ENCODE data around the gene FOXE3. TPM values are rescaled to one million over a fixed set of nuclear protein-coding genes. Genes with fewer than 3 reads are reported as not detected.

The FOXE3 gene
- total RNA-seq, 1 experiment from 2014 or later: 0.20 TPM

GRCh38 chr1:47390843-47391242, 25.2 kb upstream of the FOXE3 start:
- no TSS peak for BruUV-seq (replicated peaks)
- POLR2A ChIA-PET: no interaction called here

More at GRCh38 chr1:47390843-47391242, 25.2 kb upstream of the FOXE3 start:
- no peak overlapping the region for H2AFZ ChIP-seq (ENCODE audit: low read depth, low read length, poor library complexity, severe bottlenecking)
- RAD21 ChIA-PET (ENCODE audit: low non-redundant PET in 1 of 2, low total read pairs in 2 of 2, uncharacterized antibody in 2 of 2, unreplicated experiment in 2 of 2): no interaction called here
- TF ChIP-seq EZH2 (IDR thresholded peaks at IDR 0.05): no peak
- TF ChIP-seq, protein P1, sequence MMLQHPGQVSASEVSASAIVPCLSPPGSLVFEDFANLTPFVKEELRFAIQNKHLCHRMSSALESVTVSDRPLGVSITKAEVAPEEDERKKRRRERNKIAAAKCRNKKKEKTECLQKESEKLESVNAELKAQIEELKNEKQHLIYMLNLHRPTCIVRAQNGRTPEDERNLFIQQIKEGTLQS (IDR thresholded peaks at IDR 0.05): no peak
- no peak for TF ChIP-seq YY1 (IDR thresholded peaks at IDR 0.05; ENCODE audit: extremely low read depth, insufficient replicate concordance, low read depth, low read length)
- TF ChIP-seq TCF7L2 (IDR thresholded peaks at IDR 0.05; ENCODE audit: borderline replicate concordance, extremely low read depth, insufficient read depth, insufficient read length): no peak
- TF ChIP-seq JUND (IDR thresholded peaks at IDR 0.05): no peak
- TF ChIP-seq SIN3A (IDR thresholded peaks at IDR 0.05; ENCODE audit: low read depth): no peak
- TF ChIP-seq REST (IDR thresholded peaks at IDR 0.05; ENCODE audit: low read depth): no peak
- TF ChIP-seq SP1 (IDR thresholded peaks at IDR 0.05; ENCODE audit: low read depth): no peak
- TF ChIP-seq POLR2A (IDR thresholded peaks at IDR 0.05; ENCODE audit: borderline replicate concordance, extremely low read depth, insufficient read depth, insufficient read length): no peak
- no peak for TF ChIP-seq CBX3 (IDR thresholded peaks at IDR 0.05; ENCODE audit: low read depth)
- TF ChIP-seq RAD21 (IDR thresholded peaks at IDR 0.05; ENCODE audit: low read depth): no peak
- no peak for TF ChIP-seq POLR2AphosphoS5 (IDR thresholded peaks at IDR 0.05; ENCODE audit: low read depth, low read length)
- TF ChIP-seq ELF1 (IDR thresholded peaks at IDR 0.05; ENCODE audit: borderline replicate concordance, low read depth): no peak
- TF ChIP-seq EGR1 (IDR thresholded peaks at IDR 0.05; ENCODE audit: low read depth): no peak
- TF ChIP-seq, protein P2, sequence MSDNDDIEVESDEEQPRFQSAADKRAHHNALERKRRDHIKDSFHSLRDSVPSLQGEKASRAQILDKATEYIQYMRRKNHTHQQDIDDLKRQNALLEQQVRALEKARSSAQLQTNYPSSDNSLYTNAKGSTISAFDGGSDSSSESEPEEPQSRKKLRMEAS (IDR thresholded peaks at IDR 0.05): no peak
- no peak for TF ChIP-seq ZFX (IDR thresholded peaks at IDR 0.05)
- TF ChIP-seq FOSL1 (IDR thresholded peaks at IDR 0.05; ENCODE audit: low read depth): no peak
- TF ChIP-seq SRF (IDR thresholded peaks at IDR 0.05; ENCODE audit: low read depth): no peak
- TF ChIP-seq, protein P3, sequence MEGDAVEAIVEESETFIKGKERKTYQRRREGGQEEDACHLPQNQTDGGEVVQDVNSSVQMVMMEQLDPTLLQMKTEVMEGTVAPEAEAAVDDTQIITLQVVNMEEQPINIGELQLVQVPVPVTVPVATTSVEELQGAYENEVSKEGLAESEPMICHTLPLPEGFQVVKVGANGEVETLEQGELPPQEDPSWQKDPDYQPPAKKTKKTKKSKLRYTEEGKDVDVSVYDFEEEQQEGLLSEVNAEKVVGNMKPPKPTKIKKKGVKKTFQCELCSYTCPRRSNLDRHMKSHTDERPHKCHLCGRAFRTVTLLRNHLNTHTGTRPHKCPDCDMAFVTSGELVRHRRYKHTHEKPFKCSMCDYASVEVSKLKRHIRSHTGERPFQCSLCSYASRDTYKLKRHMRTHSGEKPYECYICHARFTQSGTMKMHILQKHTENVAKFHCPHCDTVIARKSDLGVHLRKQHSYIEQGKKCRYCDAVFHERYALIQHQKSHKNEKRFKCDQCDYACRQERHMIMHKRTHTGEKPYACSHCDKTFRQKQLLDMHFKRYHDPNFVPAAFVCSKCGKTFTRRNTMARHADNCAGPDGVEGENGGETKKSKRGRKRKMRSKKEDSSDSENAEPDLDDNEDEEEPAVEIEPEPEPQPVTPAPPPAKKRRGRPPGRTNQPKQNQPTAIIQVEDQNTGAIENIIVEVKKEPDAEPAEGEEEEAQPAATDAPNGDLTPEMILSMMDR (IDR thresholded peaks at IDR 0.05 in 2 of 3, conservative IDR thresholded peaks at IDR 0.05 in 1 of 3; ENCODE audit: borderline replicate concordance in 1 of 3, insufficient read depth in 1 of 3, low read depth in 2 of 3, low read length in 2 of 3): no peak
- TF ChIP-seq ZNF274 (IDR thresholded peaks at IDR 0.05; ENCODE audit: low read depth, low read length): no peak
- H3K79me2 ChIP-seq (ENCODE audit: insufficient read depth, low read length): no peaks in the 10 kb centered on the region
- no peaks in the 10 kb centered on the region for H3K27me3 ChIP-seq (ENCODE audit: insufficient read depth, low read length)
- H3K9me3 ChIP-seq (ENCODE audit: control insufficient read depth in 1 of 2, insufficient read depth in 1 of 2, low read depth in 1 of 2, low read length in 2 of 2): no peaks in the 10 kb centered on the region
- H3K4me1 ChIP-seq (ENCODE audit: control insufficient read depth in 1 of 2, insufficient read depth in 2 of 2, low read length in 2 of 2): no peaks in the 10 kb centered on the region
- no peaks in the 10 kb centered on the region for H3K9me2 ChIP-seq (ENCODE audit: insufficient read depth)
- no peak overlapping the region for H3K4me3 ChIP-seq (replicated peaks in 1 of 2; ENCODE audit: low read depth in 1 of 2, low read length in 2 of 2)
- intact Hi-C loops (cut with micrococcal nuclease): no loop called here
- H3K27ac ChIP-seq (ENCODE audit: low read depth, low read length): no peak overlapping the region
- ATAC-seq (no peak), DNase-seq (ENCODE audit: low read depth, low spot score) (no peak)
- no peak overlapping the region for H3K4me2 ChIP-seq (ENCODE audit: low read length)
- H4K20me1 ChIP-seq (ENCODE audit: insufficient read depth): no peaks in the 10 kb centered on the region
- H3K36me3 ChIP-seq (ENCODE audit: control insufficient read depth in 1 of 2, insufficient read depth in 2 of 2, low read length in 2 of 2): no peaks in the 10 kb centered on the region
- H3K9ac ChIP-seq (ENCODE audit: low read length): no peak overlapping the region
- CTCF ChIA-PET: interaction anchor here (1.3 to 4.0 kb wide), 5 partner anchors 17 to 336 kb away, joined by 3 to 48 read pairs (median 14); partner anchors contain the start of gene FOXD2

Measured in HCT116 (cell line).